ENCODE results near the gene DCAF6.

The DCAF6 gene

DNA sequence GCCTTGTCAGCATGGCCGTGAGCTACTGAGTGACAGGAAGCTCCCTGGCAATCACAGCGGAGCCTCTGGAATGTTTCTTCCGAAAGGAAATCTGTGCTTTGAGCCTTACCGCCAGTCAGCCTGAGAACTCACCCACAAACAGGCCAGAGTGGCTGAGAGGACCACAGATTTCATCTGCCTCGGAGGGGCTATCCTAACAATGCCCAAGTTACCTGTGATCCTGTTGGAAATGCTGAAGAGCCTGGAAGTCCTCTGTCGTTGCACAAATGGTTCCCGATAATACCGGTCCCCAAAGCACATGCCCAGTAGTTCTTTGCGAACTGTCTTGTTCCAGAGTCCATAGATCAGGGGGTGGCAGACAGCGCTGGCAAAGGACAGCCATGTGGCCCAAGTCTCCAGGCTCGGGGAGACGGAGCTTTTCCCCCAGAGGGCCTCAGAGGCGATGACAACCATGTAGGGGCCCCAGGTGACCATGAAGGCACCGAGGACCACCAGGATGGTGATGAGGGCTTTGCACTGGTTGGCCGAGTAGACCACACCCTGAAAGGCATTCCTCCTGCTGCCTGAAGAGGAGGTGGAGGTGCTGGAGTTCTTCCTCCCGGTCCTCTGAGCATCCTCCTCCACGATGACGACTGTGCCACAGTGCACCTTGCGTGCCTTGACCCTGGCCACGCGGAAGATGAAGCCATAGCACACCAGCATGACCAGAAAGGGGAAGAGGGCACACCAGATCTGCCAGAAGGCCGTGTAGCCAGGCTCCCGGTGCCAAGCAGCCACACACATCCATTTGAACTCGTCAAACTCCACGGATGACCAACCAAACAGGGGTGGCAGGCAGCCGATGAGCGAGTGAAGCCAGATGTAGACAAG lies 160.0 kb downstream of the DCAF6 start:
- DNase-seq (ENCODE audit: low spot score), result no peak
- in situ Hi-C loops (cut with MboI; ENCODE audit: low sequenced_read_pairs, unreplicated experiment), result no loop called here
- TF ChIP-seq, protein P1, sequence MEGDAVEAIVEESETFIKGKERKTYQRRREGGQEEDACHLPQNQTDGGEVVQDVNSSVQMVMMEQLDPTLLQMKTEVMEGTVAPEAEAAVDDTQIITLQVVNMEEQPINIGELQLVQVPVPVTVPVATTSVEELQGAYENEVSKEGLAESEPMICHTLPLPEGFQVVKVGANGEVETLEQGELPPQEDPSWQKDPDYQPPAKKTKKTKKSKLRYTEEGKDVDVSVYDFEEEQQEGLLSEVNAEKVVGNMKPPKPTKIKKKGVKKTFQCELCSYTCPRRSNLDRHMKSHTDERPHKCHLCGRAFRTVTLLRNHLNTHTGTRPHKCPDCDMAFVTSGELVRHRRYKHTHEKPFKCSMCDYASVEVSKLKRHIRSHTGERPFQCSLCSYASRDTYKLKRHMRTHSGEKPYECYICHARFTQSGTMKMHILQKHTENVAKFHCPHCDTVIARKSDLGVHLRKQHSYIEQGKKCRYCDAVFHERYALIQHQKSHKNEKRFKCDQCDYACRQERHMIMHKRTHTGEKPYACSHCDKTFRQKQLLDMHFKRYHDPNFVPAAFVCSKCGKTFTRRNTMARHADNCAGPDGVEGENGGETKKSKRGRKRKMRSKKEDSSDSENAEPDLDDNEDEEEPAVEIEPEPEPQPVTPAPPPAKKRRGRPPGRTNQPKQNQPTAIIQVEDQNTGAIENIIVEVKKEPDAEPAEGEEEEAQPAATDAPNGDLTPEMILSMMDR (IDR thresholded peaks at IDR 0.05; ENCODE audit: borderline replicate concordance, control extremely low read depth, extremely low read depth, insufficient read depth, missing control alignments), result no peak

DNA sequence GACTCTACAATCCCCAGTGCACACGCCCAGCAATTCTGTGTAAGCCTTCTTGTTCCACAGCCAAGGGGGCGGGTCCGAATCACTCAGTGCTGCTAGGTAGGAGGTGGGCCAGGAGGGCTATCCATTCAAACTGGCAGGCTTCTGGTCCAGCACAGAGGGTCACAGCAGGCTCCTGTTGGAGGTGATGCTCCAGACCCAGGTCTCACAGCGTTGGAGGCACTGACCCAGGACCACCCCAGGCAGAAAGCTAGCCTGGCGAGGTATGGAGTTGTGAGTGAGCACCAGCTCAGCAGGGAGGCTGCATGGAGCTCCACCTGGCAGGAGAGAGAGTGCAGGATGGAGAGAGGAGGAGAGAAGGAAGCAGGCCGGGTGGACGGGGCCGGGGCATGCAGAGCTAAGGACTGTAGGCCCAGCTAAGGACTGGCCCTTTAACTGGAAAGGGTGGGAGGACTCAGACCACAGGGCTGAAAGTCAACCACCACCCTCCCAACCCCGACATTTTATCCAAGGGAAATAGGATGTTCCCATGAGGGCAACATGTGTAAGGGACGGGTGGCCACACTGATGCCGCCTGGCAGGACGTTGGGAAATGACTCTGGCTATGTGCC lies 161.5 kb downstream of the DCAF6 start:
- in situ Hi-C loops (cut with MboI; ENCODE audit: low sequenced_read_pairs, unreplicated experiment), result no loop called here
- DNase-seq (ENCODE audit: low spot score), result no peak
- TF ChIP-seq, protein P1 (IDR thresholded peaks at IDR 0.05; ENCODE audit: borderline replicate concordance, control extremely low read depth, extremely low read depth, insufficient read depth, missing control alignments), result no peak

DNA sequence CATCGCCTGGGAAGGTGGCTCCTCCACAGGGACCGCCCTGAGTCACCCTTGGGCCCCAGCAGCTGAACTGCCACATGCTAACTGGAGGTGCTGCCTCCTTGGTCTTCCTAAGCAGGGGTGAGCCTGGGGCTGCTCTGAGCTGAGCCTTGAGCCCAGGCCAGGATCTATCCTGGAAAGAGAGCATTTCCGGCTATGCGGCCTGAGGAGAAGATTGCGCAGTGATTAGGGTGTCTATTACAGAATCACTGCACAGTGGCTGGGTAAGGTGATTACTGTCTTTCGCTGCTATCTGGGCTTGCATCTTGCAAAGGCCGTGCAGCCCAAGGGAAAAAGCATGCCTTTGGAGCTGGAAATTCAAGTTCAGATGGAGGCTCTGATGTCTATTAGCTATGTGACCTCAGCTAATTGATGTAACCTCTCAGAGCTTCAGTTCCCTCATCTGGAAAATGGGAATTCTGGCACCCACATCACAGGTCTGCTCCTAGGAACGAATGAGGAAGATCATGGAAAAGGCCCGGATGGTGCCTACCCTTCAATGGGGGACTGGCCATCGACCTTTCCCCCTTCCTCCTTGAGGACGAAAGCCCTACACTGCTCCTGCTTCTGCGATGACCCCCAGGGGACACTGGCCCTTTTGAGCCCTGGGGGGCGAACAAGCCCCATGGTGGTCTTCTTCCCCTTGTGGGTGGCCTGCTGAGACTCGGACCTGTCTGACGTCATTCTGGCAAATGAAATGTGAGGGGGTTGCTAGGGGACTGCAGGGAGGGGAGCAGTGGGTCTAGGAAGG lies 162.2 kb downstream of the DCAF6 start:
- TF ChIP-seq, protein P1 (IDR thresholded peaks at IDR 0.05; ENCODE audit: borderline replicate concordance, control extremely low read depth, extremely low read depth, insufficient read depth, missing control alignments), result no peak
- no peak for DNase-seq (ENCODE audit: low spot score)
- in situ Hi-C loops (cut with MboI; ENCODE audit: low sequenced_read_pairs, unreplicated experiment), result no loop called here

DNA sequence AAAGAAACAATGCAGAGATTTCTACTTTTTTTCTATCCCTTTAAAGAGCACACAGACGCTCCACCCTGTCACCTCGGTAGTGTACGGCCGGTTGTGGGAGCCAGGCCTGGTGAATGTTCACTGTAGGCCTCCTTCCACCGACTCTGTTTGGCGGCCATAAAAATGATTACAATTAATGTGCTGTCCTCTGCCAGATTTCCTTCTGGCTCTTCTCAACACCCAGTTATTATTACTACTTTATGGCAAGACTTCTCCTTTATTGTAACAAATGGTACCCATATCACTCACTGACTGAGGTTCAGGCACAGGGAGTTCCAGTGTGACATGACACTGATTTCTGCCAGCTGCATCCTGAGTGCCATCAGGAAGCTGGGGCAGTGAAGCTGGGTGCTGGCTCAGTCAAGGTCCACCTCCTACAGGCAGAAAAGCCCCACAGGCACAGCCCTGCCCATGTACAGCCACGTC lies 162.9 kb downstream of the DCAF6 start:
- in situ Hi-C loops (cut with MboI; ENCODE audit: low sequenced_read_pairs, unreplicated experiment), result no loop called here

DNA sequence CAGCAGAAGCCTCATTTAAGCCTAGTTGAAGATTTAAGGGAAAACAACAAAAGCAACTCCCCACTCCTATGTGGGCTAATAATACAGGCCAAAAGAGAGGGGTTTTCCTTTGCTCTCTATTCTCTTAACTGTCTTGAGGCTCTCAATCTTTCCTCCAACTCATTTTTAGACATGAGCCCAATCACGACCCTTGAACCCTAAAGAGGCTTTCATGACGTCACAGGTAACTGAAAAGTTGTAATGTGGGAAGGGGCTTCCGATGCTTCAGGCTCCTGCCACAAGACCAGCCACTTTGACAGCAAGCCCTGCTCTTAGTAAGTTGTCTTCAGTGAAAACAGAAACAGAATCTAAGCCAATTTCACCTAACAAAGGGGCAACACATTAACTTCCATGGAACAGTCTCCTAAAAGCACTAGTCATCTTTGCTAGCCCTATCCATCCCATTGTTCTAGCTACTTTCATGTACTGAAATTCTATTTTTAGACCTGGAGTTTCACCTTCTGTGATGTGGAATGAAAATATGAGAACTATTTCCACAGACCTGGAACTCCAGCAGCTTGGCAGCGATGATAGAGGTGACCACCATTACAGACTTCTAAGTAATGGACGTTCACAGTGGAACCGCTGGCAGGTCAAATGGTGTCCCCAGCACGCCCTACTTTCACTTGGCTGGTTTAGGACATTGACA lies 164.0 kb downstream of the DCAF6 start:
- TF ChIP-seq, protein P1 (IDR thresholded peaks at IDR 0.05; ENCODE audit: borderline replicate concordance, control extremely low read depth, extremely low read depth, insufficient read depth, missing control alignments), result no peak
- DNase-seq (ENCODE audit: low spot score), result no peak
- in situ Hi-C loops (cut with MboI; ENCODE audit: low sequenced_read_pairs, unreplicated experiment), result no loop called here

More for the DNA sequence above, 162.9 kb downstream of the DCAF6 start:
- no peak for DNase-seq (ENCODE audit: low spot score)
- TF ChIP-seq, protein P1 (IDR thresholded peaks at IDR 0.05; ENCODE audit: borderline replicate concordance, control extremely low read depth, extremely low read depth, insufficient read depth, missing control alignments), result no peak

DNA sequence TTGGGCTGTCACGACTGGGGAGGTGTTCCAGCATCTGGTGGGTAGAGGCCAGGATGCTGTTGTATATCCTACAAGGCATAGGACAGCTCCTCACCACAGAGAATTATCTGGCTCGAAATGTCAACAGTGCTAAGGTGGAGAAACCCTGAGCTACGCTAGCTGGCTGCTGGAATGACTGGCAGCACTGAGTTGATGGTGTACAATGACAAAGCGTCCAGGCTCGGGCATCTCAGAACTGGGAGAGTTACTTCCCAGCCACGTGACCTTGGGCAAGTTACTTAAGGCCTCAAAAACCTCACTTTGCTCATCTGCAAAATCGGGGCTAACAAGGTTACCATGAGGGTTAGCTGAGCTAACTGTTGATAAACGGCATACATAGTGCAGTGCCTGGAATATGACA lies 164.9 kb downstream of the DCAF6 start:
- in situ Hi-C loops (cut with MboI; ENCODE audit: low sequenced_read_pairs, unreplicated experiment), result no loop called here
- no peak for DNase-seq (ENCODE audit: low spot score)
- TF ChIP-seq, protein P1 (IDR thresholded peaks at IDR 0.05; ENCODE audit: borderline replicate concordance, control extremely low read depth, extremely low read depth, insufficient read depth, missing control alignments), result no peak
